ENCODE measurements around the gene TSPAN18. TPM values are rescaled to one million over a fixed set of nuclear protein-coding genes. Genes with fewer than 3 reads are reported as not detected.

TSPAN18 gene
- total RNA-seq, 4 donors from 2014 or later = 2.6 to 28.9 (median 4.9) TPM

- no peaks in the 10 kb centered on the region for H3K27me3 ChIP-seq
- 92% methylated on average over 5 of the region's 5 CpGs; no CpG with 5 or more reads in 1 of the 2 donors for WGBS, 2 donors (ENCODE audit: low coverage in 1 of 2)
- peak overlapping the region in 3 of 4 donors; percentile 1 to 91 (median 49) for H3K27ac ChIP-seq
- no peaks in the 10 kb centered on the region for H3K9me3 ChIP-seq
- no peak for DNase-seq
- no peak overlapping the region for H3K4me3 ChIP-seq
- peaks cover 11 to 20% (median 12%) of the 10 kb centered on the region in 4 donors for H3K4me1 ChIP-seq
- intact Hi-C loops (cut with DNase I; ENCODE audit: low total_unique reads) (no loop called here), in situ Hi-C loops (cut with MboI; ENCODE audit: low pct_ligation_motif_present in 1 of 4, low pct_unique_long_range_greater_than_20kb in 1 of 4, low sequenced_read_pairs in 3 of 4) (no loop called here)
- no peaks in the 10 kb centered on the region for H3K36me3 ChIP-seq
- TF ChIP-seq CTCF (IDR thresholded peaks at IDR 0.05) (no peak), EP300 (IDR thresholded peaks at IDR 0.05; ENCODE audit: low read depth) (no peak), POLR2AphosphoS5 (IDR thresholded peaks at IDR 0.05) (no peak), POLR2A (IDR thresholded peaks at IDR 0.05) (no peak)
These were observed 132.8 kb downstream of the TSPAN18 start for GRCh38 chr11:44859528-44859925.

GRCh38 chr11:44860346-44860745 lies 133.6 kb downstream of the TSPAN18 start:
- Histone ChIP-seq H3K9me3 (no peaks in the 10 kb centered on the region), H3K36me3 (no peaks in the 10 kb centered on the region), H3K4me3 (no peak overlapping the region), H3K27me3 (no peaks in the 10 kb centered on the region), H3K27ac (peak overlapping the region; percentile 81 to 93 (median 88)), H3K4me1 (peaks cover 11 to 20% (median 12%) of the 10 kb centered on the region in 4 donors)
- intact Hi-C loops (cut with DNase I; ENCODE audit: low total_unique reads) (no loop called here), in situ Hi-C loops (cut with MboI; ENCODE audit: low pct_ligation_motif_present in 1 of 4, low pct_unique_long_range_greater_than_20kb in 1 of 4, low sequenced_read_pairs in 3 of 4) (no loop called here)
- TF ChIP-seq EP300 (IDR thresholded peaks at IDR 0.05; ENCODE audit: low read depth) (no peak), POLR2AphosphoS5 (IDR thresholded peaks at IDR 0.05) (no peak), CTCF (IDR thresholded peaks at IDR 0.05) (no peak), POLR2A (IDR thresholded peaks at IDR 0.05) (no peak)
- 92 to 96% methylated on average over 4 to 5 of the region's 5 CpGs for WGBS, 2 donors (ENCODE audit: low coverage in 1 of 2)
- no peak for DNase-seq

- TF ChIP-seq CTCF (IDR thresholded peaks at IDR 0.05) (no peak), POLR2AphosphoS5 (IDR thresholded peaks at IDR 0.05) (peak in 1 of 3 donors; percentile 47)
- Histone ChIP-seq H3K36me3 (no peaks in the 10 kb centered on the region), H3K27ac (peak overlapping the region; percentile 81 to 93 (median 88)), H3K4me1 (peaks cover 11 to 20% (median 12%) of the 10 kb centered on the region in 4 donors), H3K27me3 (no peaks in the 10 kb centered on the region), H3K4me3 (no peak overlapping the region), H3K9me3 (no peaks in the 10 kb centered on the region)
- 34 to 59% methylated on average over 4 to 19 of the region's 19 CpGs for WGBS, 2 donors (ENCODE audit: low coverage in 1 of 2)
- peak; percentile 68 for DNase-seq
- intact Hi-C loops (cut with DNase I; ENCODE audit: low total_unique reads) = no loop called here
- in situ Hi-C loops (cut with MboI; ENCODE audit: low pct_ligation_motif_present in 1 of 4, low pct_unique_long_range_greater_than_20kb in 1 of 4, low sequenced_read_pairs in 3 of 4) = no loop called here
These were observed 135.2 kb downstream of the TSPAN18 start for GRCh38 chr11:44861849-44862557.

GRCh38 chr11:44862558-44863101 lies 135.9 kb downstream of the TSPAN18 start:
- Histone ChIP-seq H3K9me3 (no peaks in the 10 kb centered on the region), H3K27ac (peak overlapping the region; percentile 81 to 93 (median 88)), H3K36me3 (no peaks in the 10 kb centered on the region), H3K4me1 (peaks cover 11 to 20% (median 12%) of the 10 kb centered on the region in 4 donors), H3K27me3 (no peaks in the 10 kb centered on the region), H3K4me3 (no peak overlapping the region)
- no peak for DNase-seq
- WGBS, 2 donors (ENCODE audit: low coverage in 1 of 2) = 75% methylated on average over 5 of the region's 5 CpGs; no CpG with 5 or more reads in 1 of the 2 donors
- TF ChIP-seq POLR2AphosphoS5 (IDR thresholded peaks at IDR 0.05) = no peak
- TF ChIP-seq CTCF (IDR thresholded peaks at IDR 0.05) = no peak
- no peak for TF ChIP-seq EP300 (IDR thresholded peaks at IDR 0.05; ENCODE audit: low read depth)
- TF ChIP-seq POLR2A (IDR thresholded peaks at IDR 0.05) = no peak
- in situ Hi-C loops (cut with MboI; ENCODE audit: low pct_ligation_motif_present in 1 of 4, low pct_unique_long_range_greater_than_20kb in 1 of 4, low sequenced_read_pairs in 3 of 4) = no loop called here
- intact Hi-C loops (cut with DNase I; ENCODE audit: low total_unique reads) = no loop called here

Data from transverse colon (tissue), 4 donors.